CD4-positive, alpha-beta T cell treated with Interleukin-6 at 100 ng/mL for 8 hours (primary cell): Measurements from ENCODE around the gene DDC.

Experiments
- DNase-seq: peaks from one replicate; pipeline ENCODE4 v3.0.0-alpha.2; 2020; ENCODE audit warnings: mixed read lengths, low spot score

Gene DDC

GRCh38 chr7:50513166-50513871, 51.9 kb downstream of the DDC start:
- DNase-seq, result no peak

DNA sequence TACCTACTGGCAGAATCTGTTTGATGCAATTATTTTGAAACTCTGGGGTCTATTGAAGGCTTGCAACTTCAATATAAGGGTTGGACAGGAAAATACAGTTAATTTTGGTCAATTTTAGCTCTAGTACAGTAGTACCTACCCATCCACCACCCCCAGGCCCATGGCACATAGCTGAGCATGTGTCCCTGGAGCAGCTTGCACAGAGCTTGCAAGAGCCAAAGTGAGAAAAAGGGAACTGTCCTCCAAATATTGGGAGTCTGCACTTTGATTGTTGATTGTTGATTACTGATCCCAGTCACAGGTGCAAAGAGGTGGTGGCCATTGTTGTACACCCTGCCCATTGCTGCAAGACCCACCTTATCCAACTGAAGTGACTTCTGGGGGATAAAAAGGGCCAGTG, 52.8 kb downstream of the DDC start:
- no peak for DNase-seq

DNA sequence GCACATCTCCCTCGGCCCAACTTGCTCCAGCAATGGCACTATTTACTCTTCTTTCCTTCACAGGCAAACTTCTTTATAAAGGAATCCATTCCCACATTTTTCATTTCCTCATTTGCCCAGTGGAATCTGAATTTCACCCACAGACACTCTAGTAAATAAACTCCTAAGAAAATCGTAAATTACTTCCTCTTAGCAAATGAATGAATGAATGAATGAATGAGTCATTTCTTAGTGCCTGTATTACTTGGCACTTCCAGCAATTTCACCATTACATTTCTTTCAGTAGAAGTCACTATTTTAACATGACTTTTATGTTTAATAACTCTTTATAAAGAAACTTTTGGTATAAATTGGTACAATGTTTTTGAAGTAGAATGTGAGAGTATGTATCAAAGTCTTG, 55.7 kb downstream of the DDC start:
- DNase-seq, result no peak

- DNase-seq, result no peak
These were observed 56.7 kb downstream of the DDC start for GRCh38 chr7:50508471-50508943.

DNA sequence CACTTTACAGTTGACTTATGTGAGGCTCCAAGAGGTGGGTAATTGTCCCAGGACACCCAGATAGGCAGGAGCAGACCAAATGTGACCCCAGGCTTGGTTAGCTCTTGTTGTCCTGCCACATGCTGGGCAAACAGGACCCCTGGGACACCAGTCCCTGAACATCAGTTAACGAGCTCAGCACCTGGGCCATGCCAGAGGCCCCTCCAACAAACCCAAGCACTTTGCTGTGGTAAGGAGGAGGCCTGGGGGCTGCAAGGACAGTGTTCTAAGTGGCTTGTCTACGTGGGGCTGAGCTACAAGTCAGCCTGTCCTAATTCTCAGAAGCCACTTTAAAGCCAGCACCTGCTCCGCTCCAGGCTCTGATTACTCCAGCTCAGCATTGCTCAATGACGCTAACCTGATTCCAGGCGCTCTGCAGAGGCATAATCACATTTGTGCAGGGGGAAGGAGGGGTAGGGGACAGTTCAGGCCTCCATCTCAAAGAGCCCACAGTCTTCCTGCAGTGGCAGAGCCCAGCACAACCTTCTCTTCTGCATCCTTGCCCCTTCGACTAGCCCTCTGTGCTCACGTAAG, 57.2 kb downstream of the DDC start:
- no peak for DNase-seq

DNA sequence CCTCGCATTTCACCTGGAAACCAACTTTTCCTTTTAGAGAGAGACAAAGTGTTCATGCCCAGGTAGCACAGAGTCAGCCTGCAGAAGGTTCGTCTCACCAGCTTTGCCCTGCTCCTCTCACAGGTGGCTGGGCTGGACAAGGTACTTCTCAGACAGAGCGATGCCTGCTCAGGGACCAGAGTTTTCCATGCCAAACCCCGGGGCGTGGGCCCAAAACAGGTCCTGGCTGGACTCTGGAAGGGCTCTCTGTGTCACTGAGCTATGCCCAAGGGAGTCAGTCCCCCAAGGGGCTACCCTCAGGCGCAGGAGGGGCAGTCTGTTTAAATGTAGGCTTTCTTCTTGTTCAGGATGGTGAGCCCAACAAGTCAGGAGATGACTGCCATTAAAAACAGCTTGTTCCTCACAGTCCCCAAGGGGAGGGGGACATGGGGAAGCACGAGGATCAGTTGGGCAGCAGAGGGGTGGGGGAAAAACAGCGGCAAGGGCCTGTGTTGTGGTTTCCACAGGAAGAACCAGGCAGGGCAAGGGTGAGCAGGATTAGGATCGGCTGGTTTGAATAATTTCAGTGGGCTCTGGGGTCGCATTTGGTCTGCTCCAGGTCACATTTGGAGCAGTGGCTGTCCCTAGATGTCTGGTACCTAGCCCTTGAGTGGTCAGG, 59.5 kb downstream of the DDC start:
- no peak for DNase-seq

DNA sequence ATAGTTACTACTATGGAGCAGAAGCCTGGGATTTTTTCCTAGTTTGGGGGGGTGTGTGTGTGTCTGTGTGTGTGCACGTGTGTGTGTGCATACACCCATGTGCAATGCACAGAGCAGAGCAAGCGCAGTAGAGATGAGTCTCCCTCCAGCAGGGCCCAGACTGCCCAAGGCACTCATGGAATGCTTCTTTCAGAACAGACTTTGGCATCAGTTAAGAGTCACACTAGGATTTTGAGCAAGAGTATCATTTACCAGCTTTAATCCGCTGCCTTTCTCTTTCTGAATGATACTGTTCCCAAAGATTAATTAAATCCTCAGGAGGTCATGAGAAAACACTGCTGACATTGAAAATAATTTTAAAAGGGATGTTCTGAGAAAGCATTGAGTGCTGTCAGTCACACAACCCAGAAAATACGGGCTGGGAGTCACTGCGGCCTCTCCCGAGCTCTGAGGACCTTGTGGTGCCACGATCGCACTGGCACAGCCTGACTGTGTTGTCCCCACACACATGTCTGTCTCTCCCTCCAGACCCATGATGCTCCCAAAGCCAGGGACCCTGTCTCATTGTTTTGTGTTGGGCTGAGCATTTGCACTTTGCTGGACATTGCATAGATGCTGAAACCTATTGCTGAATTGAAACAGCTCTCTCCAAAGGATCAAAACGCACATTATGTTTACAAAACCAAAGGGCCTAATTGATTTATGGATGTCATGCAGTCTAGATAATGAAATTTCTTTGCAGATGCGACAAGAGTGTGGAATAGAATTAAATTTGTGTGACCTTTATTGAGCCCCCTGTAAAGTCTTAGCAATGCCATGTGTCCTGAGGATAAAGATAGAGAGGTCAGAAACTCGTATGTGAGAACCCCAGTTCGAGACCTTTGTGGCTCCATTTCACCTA, 60.3 kb downstream of the DDC start:
- no peak for DNase-seq

DNA sequence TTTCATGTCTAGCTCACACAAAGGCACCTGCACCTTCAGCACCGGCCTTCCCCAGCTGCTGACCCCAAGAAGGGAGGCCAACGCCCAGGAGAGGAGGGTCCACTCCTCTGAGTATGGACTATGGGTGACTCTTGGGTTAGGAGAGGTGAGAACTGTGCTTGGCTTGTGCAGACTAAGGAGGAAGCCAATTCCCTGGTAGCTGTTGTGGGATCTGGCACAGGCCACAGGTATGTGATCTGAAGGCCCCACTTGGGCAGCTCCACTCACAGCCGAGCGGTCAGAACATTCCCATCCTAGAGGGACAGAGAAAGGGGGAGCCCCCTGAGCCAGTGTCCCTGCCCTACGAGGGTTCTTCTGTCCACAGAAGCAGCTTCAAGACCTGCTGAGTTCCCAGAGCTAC, 62.3 kb downstream of the DDC start:
- DNase-seq, result no peak

DNA sequence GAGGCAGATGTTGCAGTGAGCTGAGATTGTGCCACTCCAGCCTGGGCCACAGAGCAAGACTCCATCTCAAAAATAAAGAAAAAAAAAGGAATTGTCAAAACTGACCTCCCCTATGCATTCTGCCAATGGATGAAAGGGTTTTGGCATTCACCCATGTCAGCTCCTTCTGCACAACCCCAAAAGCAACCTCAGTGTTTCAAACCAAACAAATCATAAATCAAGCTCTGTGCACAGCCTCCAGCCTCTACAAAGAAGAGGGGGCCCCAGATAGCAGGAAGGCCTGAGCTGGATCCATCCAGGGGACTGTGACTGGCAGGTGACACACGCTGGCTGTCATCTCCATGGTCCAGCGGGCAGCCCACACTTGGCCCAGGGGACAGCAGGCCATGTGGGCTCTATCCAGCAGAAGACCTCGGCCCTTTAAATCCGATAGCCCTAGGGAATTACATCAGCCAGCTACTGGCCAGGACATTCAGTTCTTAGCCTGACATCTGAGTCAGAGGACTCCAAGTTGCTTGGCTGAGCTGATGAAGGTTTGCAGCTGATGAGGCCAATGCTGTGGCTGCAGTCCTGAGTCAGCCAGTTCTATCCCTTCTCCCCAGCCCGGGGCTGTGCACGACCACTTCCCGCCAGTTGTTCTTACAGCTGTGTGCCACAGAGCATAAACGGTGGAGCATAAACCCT, 63.1 kb downstream of the DDC start:
- no peak for DNase-seq

DNA sequence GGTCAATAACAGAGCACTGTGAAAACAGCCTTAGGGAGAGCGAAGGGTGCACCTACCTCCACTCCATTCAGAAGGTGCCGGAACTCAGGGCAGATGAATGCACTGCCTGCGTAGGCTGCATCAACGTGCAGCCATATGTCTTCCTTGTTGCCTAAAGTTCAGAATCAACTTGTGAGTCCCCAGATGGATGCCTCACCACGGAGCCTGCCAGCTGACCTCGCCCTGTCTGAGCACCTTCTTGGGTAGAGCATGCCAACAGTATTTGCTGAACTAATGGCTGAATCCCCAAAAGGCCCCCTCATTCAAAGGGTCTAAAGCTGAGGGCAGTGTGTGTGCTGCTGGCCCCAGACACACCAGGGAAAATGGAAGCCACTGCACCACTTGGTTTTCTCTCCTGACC, 66.1 kb downstream of the DDC start:
- DNase-seq, result no peak

GRCh38 chr7:50497968-50498367, 67.2 kb downstream of the DDC start:
- no peak for DNase-seq

GRCh38 chr7:50497068-50497642, 68.0 kb downstream of the DDC start:
- DNase-seq, result no peak

DNA sequence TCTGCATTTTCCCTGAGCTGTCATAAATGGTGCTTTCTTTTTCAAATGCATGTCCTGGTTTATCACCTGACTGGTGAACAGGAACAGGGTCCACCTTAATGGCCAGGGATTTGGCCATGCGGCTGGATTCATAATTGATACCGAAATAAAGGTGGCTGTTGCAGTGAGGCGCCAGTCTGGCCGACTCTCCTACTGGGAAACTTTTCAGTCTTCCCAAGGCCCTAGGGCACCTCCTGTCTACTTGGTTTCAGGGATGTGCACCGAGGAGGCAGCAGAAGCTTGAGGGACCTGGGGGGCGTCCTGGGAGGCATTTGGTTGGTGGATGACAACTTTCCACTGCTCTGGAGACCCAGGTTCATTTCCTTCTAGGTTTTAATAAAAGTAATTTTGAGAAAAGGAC, 68.6 kb downstream of the DDC start:
- no peak for DNase-seq

DNA sequence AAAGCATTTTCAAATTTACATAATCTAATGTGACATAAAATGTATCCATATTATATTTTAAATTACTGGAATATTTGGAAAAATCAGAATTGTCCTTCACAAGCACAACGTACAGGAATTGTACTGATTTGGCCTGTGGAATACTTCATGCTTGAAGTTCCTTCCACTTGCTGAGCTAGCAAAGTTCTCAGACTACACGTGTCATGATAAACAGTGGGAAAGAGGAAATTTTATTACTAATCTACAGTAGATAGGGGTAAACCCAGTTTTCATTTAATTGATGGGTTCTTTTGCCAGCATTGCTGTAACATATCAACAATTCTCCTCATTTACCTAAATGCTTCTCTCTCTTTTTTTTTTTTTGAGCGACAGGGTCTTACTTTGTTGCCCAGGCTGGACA, 69.5 kb downstream of the DDC start:
- DNase-seq, result no peak

DNA sequence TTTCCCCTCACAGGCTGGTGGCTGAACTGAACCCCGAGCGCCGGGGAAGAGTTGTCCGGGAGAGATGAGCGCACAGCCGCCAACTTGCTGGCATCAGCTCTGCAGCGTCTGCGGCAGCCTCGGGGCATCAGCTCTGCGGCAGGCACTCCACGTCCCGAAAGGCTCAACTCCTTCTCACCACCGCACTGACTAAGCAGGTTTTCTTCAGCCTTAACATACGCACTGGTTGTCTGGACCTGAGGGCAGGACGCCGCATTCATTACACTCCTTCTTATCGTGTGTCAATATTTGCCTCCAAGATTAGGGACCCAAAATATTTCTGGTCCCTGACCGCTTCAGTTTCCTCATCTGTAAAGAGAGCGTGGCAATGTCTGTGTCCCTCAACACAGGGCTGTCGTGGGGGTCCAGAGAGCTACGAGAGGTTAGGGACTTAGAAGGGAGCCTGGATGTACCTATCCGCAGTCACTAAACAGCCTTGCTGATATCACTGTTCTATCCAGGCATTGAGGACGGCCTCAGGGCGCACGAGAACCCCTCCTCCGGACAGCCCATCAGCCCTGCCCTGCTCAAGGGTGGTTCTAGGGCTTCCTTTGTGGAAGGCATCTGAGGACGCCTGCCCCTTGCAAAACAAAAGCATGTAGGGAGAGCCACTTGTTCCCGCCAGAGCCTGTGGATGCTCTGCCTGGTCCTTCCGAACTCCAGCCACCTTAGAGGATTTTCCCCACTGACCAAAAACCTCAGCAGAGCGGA, 72.3 kb downstream of the DDC start:
- DNase-seq, result no peak

DNA sequence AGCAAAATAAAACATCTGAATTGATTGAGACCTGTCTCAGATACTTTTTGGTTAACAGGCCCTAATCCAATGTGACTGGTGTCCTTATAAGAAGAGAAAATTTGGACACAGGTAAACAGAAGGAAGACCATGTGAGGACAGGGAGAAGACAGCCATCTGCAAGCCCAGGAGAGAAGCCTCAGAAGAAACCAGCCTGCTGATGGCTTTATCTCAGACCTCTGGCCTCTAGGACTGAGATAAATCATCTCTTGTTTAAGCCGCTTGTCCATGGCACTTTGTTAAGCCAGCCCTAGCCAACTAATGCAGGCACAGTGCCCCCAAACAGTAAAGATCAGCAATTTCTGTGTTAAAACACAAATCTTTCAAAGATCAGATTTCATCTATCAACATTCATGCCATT, 73.3 kb downstream of the DDC start:
- no peak for DNase-seq

- no peak for DNase-seq
These were observed 74.0 kb downstream of the DDC start for GRCh38 chr7:50491209-50491608.

- DNase-seq, result no peak
These were observed 76.8 kb downstream of the DDC start for GRCh38 chr7:50488379-50488778.

DNA sequence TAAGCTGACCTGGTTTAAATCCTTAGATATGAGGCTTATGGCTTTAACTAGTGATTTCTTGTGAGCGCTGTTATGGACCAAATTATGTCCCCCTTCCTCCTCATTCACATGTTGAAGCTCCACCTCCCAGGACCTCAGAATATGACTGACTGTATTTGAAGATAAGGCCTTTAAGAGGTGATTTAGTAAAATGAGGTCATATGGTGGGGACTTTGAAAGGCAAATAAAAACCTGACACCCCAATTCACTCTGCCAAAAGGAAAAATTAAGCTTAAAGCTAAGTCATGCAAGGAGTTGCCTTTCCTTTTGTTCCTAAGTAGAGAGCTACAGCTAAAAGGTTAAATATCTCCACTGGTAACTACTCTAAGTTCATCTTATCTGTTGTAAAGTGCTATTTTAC, 78.7 kb downstream of the DDC start:
- no peak for DNase-seq

GRCh38 chr7:50481867-50482266, 83.3 kb downstream of the DDC start:
- no peak for DNase-seq

- no peak for DNase-seq
These were observed 84.4 kb downstream of the DDC start for GRCh38 chr7:50480797-50481196.
